Body of pancreas (tissue), 4 donors: ENCODE measurements around the gene ZNF324B. TPM values are rescaled to one million over a fixed set of nuclear protein-coding genes. Genes with fewer than 3 reads are reported as not detected.
A peak's percentile ranks its signal among the peaks of the same experiment; 100 is the strongest.
"Not testable (repeated sequence)": the region's sequence is repeated elsewhere in the genome, so short reads cannot be mapped to it uniquely, and the experiment has no call there.

Experiments
- ATAC-seq: fragments of 150-250 bp; one replicate; pipeline ENCODE4 v1.9.1; 2016
- DNase-seq, 4 donors: peaks; one replicate each; pipeline ENCODE4 v3.0.0-alpha.2; 2019
- H3K27ac ChIP-seq, 4 donors: fragments of 200-600 bp; sonication (generic); 1 replicate in 3 of 4; 2 replicates in 1 of 4; pipeline versions ENCODE4 v1.5.1 to v1.6.1; 2016 to 2019; ENCODE audit warnings: mild to moderate bottlenecking in 1 of 4, mixed read lengths in 1 of 4, moderate library complexity in 1 of 4
- H3K27me3 ChIP-seq, 2 donors: fragments of 200-600 bp; sonication (generic); one replicate each; pipeline ENCODE4 v1.6.0; 2016; ENCODE audit warnings: mild to moderate bottlenecking in 1 of 2
- H3K36me3 ChIP-seq, 2 donors: fragments of 200-600 bp; sonication (generic); replicated peaks in 1 of 2; 2 replicates each; pipeline ENCODE4 v1.5.1; 2016; ENCODE audit warnings: low read depth in 2 of 2; ENCODE audit not compliant: insufficient read depth in 1 of 2
- H3K4me1 ChIP-seq: fragments of 200-600 bp; sonication (generic); one replicate; pipeline ENCODE4 v1.6.0; 2016
- H3K4me3 ChIP-seq, 2 donors: fragments of 200-600 bp; sonication (generic); 1 replicate in 1 of 2; 2 replicates in 1 of 2; pipeline ENCODE4 v1.5.1; 2016 to 2019
- H3K9me3 ChIP-seq, 3 donors: fragments of 200-600 bp; sonication (generic); 1 replicate in 2 of 3; 2 replicates in 1 of 3; pipeline ENCODE4 v1.5.1; 2016
- POLR2A ChIP-seq, 3 donors: fragments of 450-650 bp; IDR thresholded peaks; one replicate each; pipeline ENCODE4 v1.6.1; 2016; ENCODE audit warnings: antibody characterized with exemption in 3 of 3, mild to moderate bottlenecking in 2 of 3
- WGBS, 2 donors: methylation state at CpG; one replicate each; pipeline ENCODE4 v1.1.5; 2017; 5-methylcytosine and 5-hydroxymethylcytosine counted together
- intact Hi-C: fragments of 100-400 bp; cut with DNase I; formaldehyde crosslinking; loops from one replicate; pipeline ENCODE4 v1.15.1; 2023
- total RNA-seq, 2 donors: library from RNA; depleted of rRNA; stranded (reverse); fragments of >200 nt; gene quantifications; one replicate each; pipeline ENCODE4 v1.1.0, GENCODE V29; 2016
- TF ChIP-seq, protein P1 (sequence below), 7 experiments: fragments of 450-650 bp in 4 of 7; fragments of 200-600 bp in 3 of 7; sonication (generic) in 3 of 7; IDR thresholded peaks; one replicate each; pipeline ENCODE4 v1.5.1; 2016 to 2019; ENCODE audit warnings: antibody characterized with exemption in 7 of 7

Gene ZNF324B
- total RNA-seq = 1 to 10 TPM; 4.6 to 8.6 TPM

DNA sequence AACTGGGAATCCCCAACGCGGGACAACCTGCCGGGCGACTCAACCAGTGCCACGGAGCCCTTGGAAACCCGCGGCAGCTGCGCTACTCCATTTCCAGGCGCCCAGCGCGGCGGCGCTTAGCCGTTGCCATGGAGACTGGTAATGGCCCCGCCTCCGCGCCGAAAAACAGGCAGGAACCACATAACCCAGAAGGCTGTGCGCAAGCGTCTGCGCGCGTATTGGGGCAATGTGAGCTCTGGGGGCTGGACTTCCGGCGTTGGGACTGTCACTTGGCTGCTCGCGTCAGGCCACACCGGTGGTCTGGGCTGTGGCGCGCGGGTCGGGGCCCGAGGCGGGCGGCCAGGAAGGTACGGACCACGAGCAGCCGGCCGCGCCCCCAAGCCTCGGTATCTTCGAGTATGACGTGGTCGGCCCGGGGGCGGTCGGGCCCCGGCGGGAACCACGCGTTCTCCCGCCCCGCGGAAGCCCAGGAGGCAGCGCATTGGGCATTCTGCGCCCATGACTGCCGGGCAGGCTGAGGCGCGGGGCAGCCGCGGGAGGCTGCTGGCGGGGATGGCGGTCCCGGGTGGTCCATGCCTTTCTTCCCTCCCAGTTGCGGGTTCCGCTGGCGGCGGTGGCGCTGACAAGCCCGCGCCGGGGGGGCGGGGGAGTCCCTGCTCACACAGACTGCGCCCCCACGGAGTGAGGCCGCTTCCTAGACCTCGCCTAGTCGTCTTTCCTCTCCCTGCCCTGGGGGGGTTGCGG lies at the start of gene ZNF324B:
Gene ZNF324B, plus strand, starts transcription at position 265 of the 744 bp plus-strand sequence. CDS start 2,080 bp downstream, outside the sequence.
- H3K27me3 ChIP-seq = no peaks in the 10 kb centered on the region
- peak within 1 kb of the TSS; percentile 85 to 97 for H3K4me3 ChIP-seq
- no peaks in the 10 kb centered on the region for H3K36me3 ChIP-seq
- TF ChIP-seq, protein P1, sequence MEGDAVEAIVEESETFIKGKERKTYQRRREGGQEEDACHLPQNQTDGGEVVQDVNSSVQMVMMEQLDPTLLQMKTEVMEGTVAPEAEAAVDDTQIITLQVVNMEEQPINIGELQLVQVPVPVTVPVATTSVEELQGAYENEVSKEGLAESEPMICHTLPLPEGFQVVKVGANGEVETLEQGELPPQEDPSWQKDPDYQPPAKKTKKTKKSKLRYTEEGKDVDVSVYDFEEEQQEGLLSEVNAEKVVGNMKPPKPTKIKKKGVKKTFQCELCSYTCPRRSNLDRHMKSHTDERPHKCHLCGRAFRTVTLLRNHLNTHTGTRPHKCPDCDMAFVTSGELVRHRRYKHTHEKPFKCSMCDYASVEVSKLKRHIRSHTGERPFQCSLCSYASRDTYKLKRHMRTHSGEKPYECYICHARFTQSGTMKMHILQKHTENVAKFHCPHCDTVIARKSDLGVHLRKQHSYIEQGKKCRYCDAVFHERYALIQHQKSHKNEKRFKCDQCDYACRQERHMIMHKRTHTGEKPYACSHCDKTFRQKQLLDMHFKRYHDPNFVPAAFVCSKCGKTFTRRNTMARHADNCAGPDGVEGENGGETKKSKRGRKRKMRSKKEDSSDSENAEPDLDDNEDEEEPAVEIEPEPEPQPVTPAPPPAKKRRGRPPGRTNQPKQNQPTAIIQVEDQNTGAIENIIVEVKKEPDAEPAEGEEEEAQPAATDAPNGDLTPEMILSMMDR (IDR thresholded peaks at IDR 0.05) = peak in 2 of 7 experiments; percentile 6 to 16
- peak in 2 of 3 donors; percentile 67 to 68 for TF ChIP-seq POLR2A (IDR thresholded peaks at IDR 0.05)
- H3K4me1 ChIP-seq = peaks cover 13% of the 10 kb centered on the region
- no peaks in the 10 kb centered on the region for H3K9me3 ChIP-seq
- DNase-seq (peak; percentile 97 to 99 (median 98)), ATAC-seq (peak; percentile 98)
- intact Hi-C loops = no loop called here
- peak within 1 kb of the TSS; percentile 9 to 78 (median 63) for H3K27ac ChIP-seq
- 1% methylated on average over 76 of the region's 79 CpGs; no CpG with 5 or more reads in 1 of the 2 donors for WGBS, 2 donors

DNA sequence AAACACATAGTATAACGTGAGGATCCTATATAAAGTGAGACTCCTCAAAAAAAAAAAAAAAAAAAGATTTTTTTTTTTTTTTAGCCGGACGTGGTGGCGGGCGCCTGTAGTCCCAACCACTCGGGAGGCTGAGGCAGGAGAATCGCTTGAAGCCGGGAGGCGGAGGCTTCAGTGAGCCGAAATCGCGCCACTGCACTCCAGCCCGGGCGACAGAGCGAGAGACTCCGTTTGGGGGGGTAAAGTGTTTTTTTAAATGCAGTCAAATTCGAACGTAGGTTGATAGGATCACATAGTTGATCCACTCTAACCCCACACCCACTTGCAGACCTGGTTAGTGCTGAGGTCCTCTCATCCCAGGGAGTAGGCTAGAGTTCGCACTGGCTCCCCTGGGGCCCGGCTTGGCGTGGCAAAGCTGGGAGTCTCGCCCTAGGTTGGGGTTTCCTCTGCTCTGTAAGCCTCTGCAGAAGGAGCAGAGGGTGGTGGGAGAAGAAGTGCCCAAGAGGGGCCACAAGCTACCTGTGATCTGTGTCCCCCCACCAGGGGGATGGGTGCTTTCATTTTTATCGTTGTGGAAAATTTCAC lies 49.5 kb upstream of the ZNF324B start:
- Histone ChIP-seq H3K36me3 (no peaks in the 10 kb centered on the region), H3K27ac (peak overlapping the region in 2 of 4 donors; percentile 31 to 85), H3K9me3 (no peaks in the 10 kb centered on the region), H3K4me3 (peak overlapping the region in 1 of 2 donors; percentile 16), H3K4me1 (peaks cover 19% of the 10 kb centered on the region), H3K27me3 (no peaks in the 10 kb centered on the region)
- no peak for DNase-seq
- intact Hi-C loops = no loop called here
- 22 to 37% methylated on average over 16 to 23 of the region's 23 CpGs for WGBS, 2 donors
- ATAC-seq = no peak
- TF ChIP-seq POLR2A (IDR thresholded peaks at IDR 0.05) = no peak
- TF ChIP-seq, protein P1 (IDR thresholded peaks at IDR 0.05) = no peak

DNA sequence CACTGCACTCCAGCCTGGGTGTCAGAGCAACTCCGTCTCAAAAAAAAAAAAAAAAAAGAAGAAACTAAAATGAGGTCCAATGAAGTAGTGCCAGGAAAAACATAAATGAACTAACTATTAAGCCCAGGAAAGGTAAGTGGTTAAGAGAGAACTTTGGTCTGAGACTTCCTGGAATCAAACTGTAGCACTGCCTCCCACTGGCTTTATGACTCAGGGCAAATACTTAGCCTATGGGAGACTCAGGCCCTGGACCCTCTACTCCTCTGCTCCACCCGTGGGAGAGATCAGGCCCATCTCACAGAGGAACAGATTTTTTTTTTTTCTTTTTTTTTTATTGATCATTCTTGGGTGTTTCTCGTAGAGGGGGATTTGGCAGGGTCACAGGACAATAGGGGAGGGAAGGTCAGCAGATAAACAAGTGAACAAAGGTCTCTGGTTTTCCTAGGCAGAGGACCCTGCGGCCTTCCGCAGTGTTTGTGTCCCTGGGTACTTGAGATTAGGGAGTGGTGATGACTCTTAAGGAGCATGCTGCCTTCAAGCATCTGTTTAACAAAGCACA lies 47.4 kb upstream of the ZNF324B start:
- ATAC-seq, H3K27me3 ChIP-seq, intact Hi-C loops, H3K27ac ChIP-seq, H3K4me3 ChIP-seq, H3K36me3 ChIP-seq, H3K9me3 ChIP-seq, DNase-seq: not testable (repeated sequence)
- peaks cover 28% of the 10 kb centered on the region for H3K4me1 ChIP-seq
- 61 to 67% methylated on average over 4 to 5 of the region's 5 CpGs for WGBS, 2 donors

DNA sequence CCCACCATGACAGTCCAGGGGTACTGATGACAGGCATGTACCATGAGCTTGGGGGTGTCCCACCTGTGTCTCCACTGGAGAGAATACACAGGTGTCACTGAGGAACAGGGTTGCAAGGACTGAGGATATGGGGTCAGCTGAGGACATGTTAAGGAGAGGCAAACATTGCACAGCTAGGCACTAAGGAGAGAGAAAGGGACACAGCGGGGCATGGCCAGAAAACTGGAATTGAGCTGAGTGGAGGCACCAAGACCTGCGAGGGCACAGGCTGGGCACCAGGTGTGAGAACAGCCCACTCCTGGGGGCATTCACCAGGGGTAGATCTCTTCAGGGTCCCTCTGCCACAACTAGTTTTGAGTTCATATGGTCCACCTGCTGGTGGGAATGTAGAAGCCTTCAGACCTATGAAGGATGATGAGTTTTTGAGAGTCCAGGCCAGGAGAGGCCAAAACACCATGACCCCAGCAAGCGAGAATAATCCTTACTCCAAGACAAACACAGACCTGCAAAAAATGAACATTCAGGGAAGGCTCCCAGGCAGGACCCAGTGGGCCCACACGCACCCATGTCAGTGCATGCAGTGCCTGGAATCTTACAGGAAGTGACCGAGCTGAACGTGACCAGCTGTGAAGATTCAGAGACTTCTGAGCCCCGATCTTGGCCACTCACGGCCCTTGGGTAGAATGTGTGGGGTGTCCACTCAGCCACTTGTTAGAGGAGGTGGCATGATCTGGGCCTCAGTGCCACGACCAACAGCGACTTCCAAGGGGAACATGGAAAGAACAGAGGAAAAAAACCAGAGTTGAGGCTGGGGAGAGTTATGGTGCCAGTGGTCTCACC lies 44.4 kb upstream of the ZNF324B start:
- DNase-seq (no peak), ATAC-seq (no peak)
- H3K36me3 ChIP-seq = no peaks in the 10 kb centered on the region
- peak overlapping the region in 2 of 4 donors; percentile 65 to 84 for H3K27ac ChIP-seq
- no peaks in the 10 kb centered on the region for H3K9me3 ChIP-seq
- peaks cover 27% of the 10 kb centered on the region for H3K4me1 ChIP-seq
- TF ChIP-seq POLR2A (IDR thresholded peaks at IDR 0.05) = no peak
- TF ChIP-seq, protein P1 (IDR thresholded peaks at IDR 0.05) = peak in 2 of 7 experiments; percentile 17 to 31
- no peaks in the 10 kb centered on the region for H3K27me3 ChIP-seq
- WGBS, 2 donors = 53 to 68% methylated on average over 8 to 10 of the region's 10 CpGs
- intact Hi-C loops = no loop called here
- no peak overlapping the region for H3K4me3 ChIP-seq
